NCI-H774 (cell line): ENCODE data around the gene FTO.

Experiments used
- DNase-seq: peaks from one replicate; lab custom pipeline; 2025; lab: John Stamatoyannopoulos, UW

Gene FTO

DNA sequence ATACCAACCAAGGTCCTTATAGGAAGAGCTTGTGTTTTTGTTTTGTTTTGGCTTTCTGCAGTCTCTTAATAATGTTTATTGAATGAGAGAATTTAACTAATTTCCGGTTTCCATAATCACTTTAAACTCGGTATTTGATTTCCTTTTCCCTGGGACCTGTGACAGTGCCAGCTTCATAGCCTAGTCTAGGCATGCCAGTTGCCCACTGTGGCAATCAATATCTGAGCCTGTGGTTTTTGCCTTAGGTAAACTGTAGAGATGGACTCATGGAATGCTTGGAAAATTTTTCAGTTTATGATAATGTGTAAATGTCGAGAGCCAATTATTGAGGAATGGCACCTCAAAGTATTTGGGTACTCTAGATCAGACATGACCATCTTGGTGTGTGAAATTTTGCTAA, 78.2 kb downstream of the FTO start:
- no peak for DNase-seq

DNA sequence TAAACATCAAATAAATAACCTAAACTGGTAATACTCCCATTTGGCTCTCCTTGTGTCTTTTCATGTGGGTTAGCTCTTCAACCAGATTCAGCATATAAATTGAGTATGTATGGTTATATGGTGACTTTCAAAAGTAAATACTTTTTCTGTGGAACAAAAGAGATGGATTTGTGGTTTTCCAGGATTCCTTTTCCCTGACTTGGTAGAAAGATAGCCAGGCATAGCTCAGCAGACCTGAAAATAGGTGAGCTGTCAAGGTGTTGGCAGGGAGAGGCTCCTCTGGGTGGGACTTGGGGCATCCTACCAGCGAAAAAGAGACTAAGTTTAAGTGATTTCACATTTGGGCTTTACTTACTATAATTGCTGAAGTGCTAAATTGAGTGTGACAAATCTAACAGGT, 80.3 kb downstream of the FTO start:
- DNase-seq: no peak

GRCh38 chr16:53785044-53785443, 81.1 kb downstream of the FTO start:
- no peak for DNase-seq

DNA sequence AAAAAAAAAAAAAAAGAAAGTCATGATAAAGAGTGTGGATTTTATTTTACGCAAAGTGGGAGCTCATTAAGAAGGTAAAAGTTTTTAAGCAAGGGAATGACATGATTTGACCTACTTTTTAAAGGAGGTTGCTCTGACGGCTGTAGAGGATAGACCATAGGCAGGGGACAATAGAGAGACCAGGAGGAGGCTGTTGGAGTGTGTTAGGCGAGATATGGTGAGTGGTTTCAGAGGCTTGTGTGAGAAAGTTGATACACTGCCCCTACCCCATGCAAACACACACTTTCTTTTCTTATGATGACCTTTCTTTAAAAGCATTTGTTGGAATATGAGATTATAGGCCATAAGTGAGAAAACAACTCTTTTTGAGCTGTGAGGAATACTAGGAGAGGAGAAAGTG, 82.0 kb downstream of the FTO start:
- DNase-seq: no peak

DNA sequence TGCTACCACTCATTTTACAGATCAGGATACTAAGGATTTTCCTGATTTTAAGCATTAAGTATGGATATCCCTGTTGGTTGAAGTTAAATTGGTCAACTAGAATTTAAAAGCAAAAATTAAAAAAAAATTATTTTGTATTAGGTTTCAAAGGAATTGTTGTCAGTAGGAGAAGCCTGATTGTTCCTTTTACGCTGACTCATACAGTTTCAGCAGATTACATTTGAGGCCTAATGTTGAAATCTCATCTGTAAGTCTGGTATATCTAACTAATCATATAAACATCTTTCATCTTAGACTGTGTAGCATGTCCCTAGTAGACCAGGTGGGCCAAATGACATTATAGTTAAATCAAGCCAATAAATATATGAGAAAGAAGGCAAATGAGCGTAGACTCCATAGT, 83.5 kb downstream of the FTO start:
- no peak for DNase-seq

DNA sequence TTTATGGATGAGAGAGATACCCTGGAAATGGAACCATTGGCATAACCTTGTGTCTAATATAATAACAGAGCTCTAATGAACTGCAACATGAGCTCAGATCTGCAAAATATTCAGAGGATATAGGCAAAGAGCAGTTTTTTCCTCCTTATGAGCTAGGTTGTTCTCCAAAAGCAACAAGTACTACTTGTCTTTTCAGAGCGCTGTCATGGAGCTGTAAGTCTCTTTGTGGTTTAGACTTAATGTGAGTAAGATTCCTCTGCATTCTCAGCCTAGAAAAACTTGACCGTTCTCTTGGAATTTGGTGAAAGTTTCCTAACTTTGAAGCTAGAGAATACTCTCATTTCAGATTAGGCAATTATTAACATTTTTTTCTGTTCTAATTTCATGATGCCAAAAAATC, 85.2 kb downstream of the FTO start:
- DNase-seq: no peak

GRCh38 chr16:53792161-53792951, 88.4 kb downstream of the FTO start:
- no peak for DNase-seq

- DNase-seq: no peak
Measured at GRCh38 chr16:53803451-53803850, 99.5 kb downstream of the FTO start.

DNA sequence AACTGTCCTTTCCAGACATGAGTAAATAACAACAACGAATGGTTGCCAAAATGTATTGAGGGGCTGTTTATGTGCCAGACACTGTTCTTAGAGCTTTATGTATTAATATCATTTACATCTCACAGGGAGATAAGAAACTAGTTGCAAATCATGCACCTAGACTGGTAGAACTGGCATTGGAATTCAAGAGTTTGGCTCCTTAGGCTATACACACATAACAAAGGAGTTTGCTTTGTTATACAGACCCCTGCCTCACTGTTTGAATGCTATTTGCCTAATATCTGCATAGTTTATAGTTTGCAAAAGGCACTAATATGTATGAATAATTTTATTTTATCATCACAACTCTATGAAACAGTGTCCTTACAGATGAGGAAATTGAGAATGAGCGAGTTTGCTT, 100.0 kb downstream of the FTO start:
- no peak for DNase-seq

- DNase-seq: no peak
Measured at GRCh38 chr16:53804467-53804866, 100.5 kb downstream of the FTO start.

DNA sequence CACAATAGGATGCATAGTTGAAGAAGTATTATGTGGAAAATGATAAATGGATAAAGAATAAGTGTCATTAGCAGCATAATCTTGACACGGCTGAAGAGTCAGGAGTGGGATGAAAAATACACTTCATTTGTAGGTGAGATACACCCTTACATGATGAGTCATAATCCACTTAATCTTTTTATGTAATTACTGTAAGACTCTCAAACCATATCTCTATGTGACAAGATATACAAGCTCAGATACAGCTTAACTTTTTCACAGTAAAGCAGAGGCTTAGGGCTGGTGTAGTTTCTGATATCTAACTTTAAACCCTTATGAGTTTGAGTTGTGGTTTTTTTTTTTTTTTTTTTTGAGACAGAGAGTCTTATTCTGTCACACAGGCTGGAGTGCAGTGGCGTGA, 101.2 kb downstream of the FTO start:
- DNase-seq: no peak

- no peak for DNase-seq
Measured at GRCh38 chr16:53805752-53806151, 101.8 kb downstream of the FTO start.

DNA sequence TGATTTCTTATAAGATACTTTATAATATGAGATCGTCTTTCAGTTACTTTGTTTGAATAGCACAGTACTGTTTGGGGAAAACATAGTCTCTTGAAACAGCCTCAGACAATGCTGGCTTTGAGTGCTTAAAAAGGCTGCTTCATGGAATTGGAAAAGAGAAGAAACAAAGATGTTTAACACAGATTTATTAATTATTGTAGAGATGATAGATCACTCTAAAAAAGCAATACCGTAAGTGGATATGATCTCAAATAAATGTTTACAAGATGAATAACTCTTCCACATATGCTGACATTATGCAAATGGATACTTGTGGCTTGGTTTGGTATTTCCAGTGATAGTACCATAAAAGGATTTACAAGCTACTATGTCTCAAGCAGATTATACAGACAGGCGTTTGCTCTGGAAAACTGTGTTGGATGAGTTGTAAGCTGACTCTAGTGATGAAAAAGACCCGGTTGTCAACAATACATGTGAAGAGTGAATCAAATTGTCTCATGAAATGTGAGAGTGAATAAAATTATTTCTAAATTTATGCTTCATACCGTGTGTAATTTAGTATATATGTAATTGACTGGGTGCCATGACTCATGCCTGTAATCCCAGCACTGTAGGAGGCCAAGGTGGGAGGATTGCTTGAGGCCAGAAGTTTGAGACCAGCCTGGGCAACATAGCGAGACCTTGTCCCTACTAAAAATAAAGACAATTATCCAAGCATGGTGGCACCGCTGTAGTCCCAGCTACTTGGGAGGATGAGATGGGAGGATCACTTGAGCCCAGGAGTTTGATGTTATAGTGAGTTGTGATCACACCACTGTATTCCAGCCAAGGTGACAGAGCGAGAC, 105.4 kb downstream of the FTO start:
- DNase-seq: no peak

GRCh38 chr16:53812914-53813313, 109.0 kb downstream of the FTO start:
- no peak for DNase-seq

DNA sequence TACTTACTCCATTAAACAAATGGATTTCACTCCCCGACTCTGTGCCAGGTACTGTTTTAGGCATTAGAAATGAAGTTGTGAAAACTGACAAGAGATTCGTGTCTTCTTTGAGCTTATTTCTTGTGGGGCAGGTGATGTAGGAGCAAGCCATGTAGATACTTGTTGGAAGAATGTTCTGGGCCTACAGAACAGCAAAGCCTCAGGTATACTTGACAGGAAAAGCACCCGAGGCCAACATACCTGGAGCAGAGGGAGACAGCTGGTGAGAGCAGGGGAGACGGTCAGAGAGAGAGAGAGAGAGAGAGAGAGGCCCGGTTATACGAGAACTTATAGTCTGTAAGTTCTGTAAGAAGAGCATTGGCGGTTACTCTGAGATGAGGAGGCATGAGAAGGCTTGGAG, 110.8 kb downstream of the FTO start:
- DNase-seq: no peak

DNA sequence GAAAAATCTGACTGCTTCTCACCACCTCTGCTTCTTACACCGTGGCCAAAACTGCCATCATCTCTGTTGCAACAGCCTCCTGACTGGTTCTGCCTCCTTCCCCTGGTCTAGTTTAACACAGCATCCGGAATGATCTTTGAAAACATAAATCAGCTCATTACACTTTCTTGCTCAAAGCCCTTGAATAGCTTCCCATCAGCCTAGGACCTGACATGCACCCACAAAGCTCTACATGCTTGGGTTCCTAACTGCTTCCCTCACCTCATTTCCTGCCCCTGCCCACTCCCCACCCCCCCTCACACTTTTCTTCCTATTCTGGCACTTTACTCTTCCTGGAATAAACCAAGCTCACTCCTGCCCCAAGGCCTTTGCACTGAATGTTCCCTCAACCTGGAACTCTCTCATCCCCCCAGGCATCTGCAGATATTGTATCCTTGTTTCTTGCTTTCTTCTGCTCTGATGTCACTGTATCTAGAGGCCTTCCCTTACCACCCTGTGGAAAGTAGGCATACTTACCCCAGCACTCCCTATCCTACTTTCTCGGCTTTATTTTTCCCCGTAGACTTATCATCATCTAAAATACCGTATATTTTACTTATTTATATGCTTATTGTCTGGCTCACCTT, 112.4 kb downstream of the FTO start:
- DNase-seq: no peak

DNA sequence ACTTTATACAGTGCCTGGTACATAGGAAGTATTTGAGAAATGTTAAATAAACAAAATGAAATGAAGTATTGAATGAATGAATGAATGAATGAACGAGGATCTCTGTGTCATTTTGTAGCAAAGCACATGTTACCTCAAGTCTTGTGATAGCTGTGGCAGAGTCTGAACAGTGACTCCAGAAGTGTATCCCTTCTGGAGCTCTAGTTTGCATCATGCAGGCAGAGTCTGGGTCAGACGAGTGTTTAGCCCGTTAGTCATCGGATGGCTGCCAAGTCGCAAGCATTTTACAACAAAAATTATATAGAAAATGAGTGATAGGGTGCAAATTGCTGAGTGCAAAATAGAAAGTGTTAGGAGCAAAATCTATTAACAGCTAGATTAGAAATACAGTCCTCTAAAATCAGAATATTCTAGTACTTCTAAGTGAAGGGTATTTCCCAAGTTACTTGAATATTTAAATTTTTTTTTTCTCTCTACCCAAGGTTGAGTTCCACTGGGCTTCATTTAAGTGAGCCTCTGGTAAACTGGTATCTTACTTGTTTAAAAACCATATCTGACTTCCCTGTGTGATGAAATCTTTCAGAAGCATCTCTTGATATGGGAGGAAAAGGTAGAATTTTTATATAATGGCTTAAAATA, 113.3 kb downstream of the FTO start:
- no peak for DNase-seq

DNA sequence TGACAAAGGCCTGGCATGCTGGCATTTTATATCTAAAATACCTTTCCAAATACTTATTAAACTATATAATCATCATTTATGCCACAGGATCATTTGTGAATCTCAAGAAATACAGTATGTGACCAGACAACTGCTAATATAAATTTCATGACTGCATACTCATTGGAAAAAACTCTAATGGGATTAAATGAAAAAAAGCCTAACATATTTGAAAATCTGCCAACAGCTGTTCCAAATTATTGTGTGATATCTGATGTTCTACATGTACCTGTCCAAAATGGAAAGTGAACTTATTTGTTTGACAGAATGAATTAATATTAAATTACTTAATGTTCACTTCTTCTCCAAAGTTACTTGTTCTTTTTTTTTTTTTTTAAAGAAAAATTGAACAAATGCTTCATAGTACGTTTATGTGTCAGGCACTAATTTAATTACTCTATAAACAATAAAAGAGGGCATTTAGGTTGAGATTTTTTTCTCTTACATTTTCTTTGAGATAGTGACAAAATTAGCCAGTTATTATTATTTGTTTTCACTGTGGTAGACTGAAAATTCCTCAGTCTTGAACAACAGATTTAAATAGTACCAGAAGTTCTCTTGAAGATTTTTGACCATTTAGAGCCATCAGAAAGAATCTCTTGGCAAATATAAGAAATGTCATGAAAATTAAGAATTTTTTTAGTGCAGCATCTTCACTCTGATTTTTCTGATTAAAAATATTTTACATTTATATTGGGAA, 114.0 kb downstream of the FTO start:
- no peak for DNase-seq

GRCh38 chr16:53821487-53821886, 117.5 kb downstream of the FTO start:
- no peak for DNase-seq

- DNase-seq: no peak
Measured at GRCh38 chr16:53821957-53822625, 118.1 kb downstream of the FTO start.

DNA sequence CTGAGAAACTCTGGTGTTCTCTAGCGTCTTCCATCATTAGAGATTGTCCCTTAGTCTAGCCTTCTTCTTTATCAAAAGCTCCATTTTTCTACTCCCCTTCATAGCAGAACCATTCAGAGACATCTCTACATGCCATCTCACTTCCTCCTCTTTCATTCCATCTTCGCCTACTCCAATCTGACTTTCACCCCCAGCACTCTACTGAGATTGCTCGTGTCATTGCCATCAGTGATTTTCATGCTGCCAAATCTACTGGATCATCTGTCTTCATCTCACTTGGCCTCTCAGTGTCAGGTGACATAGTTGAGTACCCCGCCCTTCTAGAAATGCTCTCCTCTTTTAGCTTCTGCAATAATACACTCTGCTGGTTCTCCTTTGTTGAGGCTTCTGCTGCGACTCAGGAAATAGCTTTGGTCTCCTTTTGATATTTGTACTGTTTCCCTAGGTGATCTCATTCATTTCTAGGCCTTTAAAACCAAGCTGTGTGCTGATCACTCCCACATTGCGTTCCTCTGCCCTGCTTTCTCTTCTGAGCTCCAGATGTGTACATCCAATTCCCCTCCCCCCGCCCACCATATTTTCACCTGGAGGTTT, 119.1 kb downstream of the FTO start:
- DNase-seq: no peak
